GM19467 (cell line): ENCODE results near the gene KIF5B.
"Not testable (repeated sequence)": the region's sequence is repeated elsewhere in the genome, so short reads cannot be mapped to it uniquely, and the experiment has no call there.

Source experiments
- ATAC-seq: cut with Tn5 transposase; IDR thresholded peaks from one replicate; pipeline ENCODE4 v1.9.1; 2021; ENCODE audit warnings: mild to moderate bottlenecking, moderate library complexity; ENCODE audit not compliant: unreplicated experiment

The KIF5B gene

DNA sequence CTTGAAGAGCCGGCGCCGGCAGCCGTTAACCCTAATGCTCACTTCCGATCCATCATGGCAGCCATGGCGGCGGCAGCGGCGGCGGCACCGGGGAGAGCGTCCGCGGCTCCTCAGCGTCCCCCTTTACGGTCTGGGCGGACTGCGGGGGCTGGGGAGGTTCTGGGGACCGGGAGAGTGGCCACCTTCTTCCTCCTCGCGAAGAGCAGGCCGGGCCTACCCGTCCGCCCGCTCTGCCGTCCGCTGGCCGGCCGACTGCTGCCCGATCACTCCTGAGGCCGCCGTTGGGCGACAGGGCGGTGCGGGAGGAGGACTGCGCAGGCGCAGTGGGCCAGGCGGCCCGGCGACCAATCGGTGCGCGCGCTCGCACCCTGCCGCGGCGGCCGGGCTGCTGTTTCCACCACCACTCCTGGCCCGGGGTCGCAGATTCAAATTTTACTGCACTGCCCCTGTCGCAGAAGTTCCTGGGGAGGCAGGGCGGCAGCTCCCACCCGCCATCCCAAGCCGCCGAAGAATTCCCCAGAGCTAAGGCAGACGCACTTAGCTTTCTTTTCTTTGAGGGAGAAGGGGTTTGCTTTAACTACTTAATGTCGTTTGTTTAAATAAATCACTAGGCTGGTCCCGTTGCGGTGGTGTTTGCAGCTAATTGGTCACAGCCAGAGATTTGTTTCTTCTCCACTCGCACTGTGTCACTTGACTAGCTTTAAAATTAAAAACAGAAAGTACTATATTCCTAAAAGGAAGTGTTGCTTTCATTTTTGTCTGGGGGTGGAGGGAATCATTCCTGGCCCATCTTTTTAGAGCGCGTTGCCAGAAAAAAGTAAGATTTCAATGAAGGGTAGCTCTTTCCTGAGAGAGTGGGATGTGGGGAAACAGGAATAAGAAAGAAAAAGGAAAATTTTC lies at the start of gene KIF5B:
TSS of gene KIF5B (minus strand) at position 290 of the 900 bp plus-strand sequence. CDS start 452 bp downstream, outside the sequence.
- peak; percentile 90 for ATAC-seq

DNA sequence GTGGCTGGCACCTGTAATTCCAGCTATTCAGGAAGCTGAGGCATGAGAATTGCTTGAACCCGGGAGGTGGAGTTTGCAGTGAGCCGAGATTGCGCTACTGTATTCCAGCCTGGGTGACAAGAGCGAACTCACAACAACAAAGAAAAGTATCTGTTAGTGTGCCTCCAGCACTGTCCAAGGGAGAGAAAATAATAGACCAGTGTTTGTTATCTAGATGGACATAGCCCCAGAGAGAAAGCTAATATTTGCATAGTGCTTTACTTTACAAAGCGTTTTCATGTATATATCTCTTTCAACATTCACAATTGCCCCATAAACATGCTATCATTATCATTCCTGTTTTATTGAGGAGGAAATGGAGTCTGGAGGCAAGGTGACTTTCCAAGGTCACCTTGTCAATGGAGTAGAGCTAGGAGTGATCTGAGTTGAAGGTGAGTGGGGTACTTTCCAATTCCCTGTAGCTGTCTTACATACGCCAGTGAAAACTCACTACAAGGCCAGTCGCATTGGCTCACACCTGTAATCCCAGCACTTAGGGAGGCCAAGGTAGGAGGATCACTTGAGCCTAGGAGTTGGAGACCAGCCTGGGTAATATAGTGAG lies 49.7 kb upstream of the KIF5B start:
- no peak for ATAC-seq

DNA sequence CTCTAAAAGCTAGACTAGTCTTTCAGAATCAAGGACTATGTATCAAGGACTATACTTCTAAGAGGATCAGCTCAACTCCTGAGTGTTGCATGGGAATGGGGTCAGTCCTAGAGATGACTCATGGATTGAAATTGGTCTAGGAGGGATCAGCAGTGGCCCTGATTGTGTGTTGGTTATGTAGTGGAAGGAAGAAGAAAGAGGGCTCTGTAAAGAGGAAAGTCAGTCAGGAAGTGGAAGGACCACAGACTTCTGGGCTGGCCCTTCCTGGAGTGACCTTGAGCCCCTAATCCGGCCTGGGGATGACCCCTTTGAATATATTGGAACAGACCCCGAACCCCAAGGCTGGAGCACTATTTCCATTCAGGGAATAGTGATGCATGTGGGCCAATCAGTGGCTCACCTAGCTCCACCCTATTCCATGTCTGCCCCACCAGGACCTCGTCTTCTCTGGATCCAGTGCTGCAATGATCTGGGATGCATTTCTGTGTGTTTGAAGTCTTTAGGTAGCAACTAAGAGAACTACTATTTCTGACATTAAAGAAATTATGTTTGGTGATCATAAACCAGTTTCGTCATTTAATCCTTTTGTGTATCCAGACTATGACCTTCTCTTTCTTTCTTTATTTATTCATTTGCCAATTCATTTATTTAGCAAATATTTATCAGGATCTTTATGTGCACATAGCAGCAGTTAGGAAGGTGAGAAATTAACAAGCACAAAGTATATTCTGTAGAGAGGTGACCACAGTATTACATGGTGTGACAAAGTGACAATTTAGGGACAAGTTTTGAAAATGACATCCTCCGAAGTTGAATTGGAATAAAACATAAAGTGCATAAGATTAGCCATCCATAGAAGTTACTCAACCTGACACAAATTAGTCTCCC lies 48.6 kb upstream of the KIF5B start:
- no peak for ATAC-seq

DNA sequence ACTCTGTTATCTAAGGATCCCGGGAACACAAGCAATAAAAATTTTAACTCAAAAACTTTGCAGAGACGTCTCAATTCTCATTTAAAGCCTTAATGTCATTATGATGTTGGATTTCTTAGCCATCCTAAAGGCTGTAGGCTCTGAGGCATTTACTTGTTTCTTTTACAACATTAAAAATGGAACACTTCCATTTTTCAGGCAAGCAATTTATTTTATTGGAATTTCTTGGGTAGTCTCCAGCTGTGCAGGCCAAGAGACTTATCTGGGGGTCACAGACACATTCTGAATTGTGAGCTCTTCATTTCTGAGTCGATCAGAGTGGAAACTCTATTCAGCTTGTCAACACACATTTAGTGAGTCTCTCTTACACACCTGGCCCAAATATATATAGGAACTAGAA lies 48.0 kb upstream of the KIF5B start:
- ATAC-seq, result no peak

DNA sequence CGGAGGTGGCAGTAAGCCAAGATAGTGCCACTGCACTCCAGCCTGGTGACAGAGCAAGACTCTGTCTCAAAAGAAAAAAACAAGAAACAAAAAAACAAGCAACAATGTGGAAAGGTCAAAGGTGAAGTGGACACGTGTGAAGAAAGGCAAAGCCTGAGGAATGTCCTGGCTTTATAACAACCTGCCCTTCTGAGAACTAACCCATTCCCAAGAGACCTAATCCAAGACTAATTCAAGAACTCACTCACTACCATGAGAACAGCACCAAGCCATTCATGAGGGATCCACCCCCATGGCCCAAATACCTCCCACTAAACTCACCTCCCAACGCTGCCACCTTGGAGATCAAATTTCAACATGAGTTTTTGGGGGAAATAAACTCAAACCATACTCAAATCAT lies 47.5 kb upstream of the KIF5B start:
- ATAC-seq, result no peak

DNA sequence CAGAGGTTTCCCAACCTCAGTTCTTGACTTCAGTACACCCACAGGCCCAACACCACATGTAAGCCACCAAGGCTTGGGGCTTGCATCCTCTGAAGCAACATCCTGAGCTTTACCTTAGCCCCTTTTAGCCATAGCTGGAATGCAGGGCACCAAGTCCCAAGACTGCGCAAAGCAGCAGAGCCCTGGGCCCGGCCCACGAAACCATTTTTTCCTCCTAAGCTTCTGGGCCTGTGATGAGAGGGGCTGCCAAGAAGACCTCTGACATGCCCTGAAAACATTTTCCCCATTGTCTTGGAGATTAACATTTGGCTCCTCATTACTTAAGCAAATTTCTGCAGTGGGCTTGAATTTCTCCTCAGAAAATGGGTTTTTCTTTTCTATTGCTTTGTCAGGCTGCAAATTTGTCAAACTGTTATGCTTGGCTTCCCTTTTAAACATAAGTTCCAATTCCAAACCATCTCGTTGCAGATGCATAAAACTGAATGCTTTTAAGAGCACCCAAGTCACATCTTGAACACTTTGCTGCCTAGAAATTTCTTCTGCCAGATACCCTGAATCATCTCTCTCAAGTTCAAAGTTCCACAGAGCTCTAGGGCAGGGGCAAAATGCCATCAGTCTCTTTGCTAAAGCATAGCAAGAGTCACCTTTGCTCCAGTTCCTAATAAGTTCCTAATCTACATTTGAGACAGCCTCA lies 42.5 kb upstream of the KIF5B start:
- not testable (repeated sequence) for ATAC-seq

DNA sequence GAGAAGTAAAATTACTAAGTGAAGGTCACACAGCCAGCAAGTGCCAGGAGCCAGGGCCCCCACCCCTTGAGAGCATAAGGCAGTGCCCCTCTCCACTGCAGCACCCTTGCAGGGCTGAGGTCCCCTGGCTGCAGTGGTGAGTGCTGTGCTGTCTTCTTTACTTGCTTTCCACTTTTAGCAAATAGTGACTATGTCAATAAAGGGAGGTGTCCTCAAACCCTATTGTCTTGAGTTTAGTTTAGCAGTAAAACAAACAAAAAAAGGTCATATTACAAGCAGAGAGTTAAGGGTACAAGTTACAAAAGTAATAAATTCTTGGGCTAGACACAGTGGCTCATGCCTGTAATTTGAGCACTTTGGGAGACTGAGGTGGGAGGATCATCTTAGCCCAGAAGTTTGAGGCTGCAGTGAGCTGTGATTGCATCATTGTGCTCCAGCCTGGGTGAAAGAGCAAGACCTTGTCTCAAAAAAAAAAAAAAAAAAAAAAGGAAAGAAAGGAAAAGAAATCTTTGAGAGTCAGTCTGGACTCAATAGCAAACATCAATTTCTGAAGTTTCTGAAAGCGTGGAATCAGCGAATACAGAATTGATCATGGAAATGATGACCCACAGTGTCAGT lies 39.0 kb upstream of the KIF5B start:
- no peak for ATAC-seq

DNA sequence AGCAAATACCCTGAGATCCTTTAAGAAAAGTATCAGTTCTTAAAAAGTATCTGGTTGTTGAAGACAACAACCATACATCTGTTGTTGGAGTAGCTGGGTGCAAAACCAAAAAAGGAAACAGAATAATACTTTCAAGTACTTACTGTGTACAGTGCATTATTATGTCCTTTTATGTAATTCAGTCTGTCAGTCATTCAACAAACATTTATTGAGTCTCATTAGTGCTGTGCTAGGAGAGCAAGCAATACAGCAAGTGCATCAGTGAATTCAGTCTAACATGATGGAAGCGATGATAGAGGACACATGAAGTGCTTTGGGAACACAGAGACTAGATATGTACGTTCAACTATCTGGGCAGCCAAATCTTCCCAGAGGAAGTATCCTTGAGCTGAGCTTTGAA lies 37.4 kb upstream of the KIF5B start:
- no peak for ATAC-seq

DNA sequence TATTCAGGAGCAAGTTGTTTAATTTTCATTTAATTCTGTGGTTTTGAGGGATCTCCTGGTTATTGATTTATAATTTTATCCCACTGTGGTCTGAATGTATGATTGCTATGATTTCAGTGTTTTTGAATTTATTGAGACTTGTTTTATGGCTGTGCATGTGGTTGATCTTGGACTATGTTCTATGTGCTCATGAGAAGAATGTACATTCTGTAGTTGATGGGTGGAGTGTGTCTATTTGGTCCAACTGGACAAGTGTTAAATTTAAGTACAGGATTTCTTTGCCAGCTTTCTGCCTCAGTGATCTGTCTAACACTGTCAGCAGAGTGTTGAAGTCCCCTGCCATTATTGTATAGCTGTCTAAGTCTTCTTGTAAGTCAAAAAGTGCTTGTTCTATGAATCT lies 34.8 kb upstream of the KIF5B start:
- no peak for ATAC-seq

DNA sequence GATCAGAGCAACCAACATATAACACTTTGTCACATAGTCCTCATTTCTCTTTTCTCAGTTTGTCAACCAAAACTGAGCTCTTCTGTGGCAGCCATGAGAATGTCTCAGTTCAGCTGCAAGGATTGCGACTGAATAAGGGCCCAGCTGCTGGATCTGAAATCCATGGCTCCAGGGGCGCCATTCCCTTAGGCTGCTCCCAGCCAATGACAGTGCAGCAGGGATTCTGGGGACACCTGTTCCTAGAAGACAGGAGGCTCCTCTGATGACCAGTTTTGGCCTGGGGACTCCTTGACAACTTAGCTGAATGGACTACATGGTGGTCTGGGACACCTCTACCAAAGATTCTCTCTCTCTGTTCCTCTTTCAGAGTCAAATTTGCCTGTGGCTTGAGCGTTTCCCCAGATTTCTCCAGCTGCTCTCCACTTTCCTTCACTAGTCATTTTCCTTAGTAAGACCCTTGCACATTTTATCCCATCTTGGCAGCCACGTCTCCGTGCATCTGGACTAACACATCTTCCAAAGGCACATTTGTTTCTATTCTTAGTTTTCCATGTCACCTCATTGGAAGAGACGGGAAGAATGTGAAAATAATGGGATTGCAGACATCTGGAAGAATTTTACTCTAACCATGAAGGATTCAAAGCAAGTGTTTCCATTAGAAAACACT lies 28.1 kb upstream of the KIF5B start:
- ATAC-seq, result no peak

DNA sequence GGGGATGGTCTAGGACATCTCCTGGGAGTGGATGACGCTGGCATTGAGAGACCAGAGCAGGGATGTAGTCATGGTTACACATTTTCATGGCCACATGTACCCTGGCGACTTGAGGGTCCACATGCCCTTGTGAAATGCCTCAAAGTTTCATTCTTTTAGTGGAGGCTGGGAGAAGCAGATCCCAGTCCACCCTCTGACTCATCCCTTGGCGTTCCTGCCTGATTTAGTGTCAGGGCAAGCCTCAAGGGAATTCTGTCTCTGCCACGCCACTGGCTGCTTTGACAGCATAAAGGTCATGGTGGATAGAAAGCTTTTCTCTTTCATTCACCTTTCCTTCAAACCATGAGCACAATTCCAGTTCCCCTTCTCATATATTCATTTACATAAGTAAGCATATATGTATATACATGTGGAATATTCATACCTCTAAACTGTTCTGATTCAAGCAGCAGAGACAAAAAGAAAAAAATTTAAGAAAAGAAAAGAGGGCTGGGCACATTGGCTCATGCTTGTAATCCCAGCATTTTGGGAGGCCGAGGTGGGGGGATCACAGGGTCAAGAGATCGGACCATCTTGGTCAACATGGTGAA lies 21.8 kb upstream of the KIF5B start:
- ATAC-seq, result no peak

DNA sequence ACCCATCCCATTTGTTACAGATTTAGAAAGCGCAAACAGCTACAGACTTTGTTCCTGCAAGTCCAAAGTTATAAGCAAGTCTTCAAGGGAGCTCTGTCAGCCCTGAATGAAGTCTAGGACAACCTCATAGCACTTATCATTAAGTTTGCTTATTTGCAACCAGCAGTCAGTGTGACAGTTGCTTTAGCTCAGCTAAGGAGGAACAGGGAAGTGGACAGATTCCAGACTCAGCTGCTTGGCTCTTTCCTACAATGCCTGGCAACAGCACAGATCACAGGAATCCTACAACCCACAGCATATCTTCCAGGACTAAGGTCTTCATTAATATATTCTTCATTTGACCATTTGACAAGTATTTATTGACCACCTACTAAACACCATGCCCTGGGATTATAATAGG lies 17.4 kb upstream of the KIF5B start:
- no peak for ATAC-seq

DNA sequence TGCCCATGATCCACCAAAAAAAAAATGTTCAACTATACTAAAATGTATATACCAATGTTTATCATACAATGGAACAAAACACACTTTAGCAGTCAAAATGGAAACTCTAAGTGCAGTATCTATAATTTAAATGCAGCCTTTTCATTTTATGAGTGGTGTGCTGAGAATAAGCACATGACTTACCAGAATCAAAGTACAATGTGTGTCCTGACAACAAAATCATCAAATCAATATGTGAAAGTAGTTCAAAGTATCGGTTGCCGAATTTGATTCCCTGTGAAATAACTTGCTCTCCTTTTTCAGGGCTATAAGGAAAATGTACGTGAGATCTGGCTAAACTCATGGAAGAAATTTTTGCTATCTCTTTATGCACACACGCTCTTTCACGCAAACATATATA lies 16.9 kb upstream of the KIF5B start:
- ATAC-seq, result no peak

DNA sequence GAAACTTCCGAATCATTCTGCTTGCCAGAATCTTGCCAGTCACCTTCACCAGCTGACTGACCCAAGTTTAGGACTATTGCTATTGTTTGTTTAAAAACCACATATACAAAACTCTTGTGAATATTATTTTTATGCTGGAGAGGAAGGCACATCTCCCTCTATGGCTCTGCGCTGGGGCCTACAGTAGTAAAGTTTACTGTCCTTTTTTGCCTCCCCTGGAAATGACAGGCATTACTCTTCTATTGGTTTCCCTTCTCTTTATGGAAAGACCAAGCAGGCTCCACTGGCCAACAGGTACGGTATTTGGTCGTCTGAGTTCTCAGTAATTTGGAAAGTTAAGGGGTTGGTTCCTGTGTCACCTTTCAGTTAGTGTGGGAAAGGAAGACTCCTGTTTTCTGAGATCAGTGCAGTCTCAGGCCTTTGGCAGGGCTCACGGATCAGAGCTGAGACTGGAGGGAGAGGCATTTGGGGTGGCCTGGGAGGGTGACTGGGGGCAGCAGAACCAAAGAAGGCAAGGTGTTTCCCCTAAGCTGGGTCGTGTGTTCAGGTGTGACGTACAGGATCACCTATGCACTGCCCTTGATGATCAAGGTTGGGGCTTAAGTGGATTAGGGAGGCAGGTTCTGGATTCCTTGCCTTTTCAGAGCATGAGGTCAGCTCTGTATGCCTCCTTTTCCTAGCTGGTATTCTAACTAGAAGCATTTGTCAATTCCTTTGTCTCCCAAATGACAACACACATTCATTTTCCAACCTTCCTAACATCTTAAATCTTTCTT lies 16.0 kb upstream of the KIF5B start:
- ATAC-seq, result no peak

DNA sequence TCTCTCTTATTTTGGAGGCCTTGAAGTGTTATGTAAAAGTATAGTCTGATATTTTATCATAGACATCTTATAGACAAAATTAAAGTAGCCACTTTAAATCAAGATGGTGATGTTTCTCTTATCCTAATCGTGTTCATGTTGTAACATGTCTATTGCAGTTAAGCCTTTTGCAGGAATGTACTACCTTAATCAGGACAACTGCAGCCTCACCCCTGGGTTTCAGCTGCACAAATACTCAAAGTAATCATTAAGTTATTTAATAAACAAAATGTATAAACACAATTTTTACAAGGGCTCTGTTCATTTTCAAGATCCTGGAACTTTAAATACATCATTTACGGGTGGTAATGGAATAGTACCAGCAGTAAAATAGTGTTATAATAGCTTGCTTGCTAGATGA lies 14.4 kb upstream of the KIF5B start:
- no peak for ATAC-seq

DNA sequence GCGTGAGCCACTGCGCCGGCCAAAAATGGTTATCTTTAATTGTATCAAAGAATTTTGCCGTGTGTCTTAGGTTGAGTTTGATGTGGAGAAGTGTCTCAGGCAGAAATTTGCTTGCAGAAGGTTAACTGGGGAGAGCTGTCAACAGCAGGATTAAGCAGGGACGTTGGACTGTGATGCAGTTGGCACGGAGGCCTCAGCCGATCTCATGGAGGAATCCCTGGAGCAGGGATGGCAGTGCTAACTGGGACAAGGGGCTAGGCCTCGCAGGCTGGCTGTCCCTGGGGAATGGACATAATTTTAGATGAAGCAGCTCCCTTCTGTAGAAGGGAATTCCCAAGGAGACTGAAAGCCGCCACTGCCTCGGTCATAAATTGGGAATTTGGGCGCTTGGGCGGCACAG lies 12.3 kb upstream of the KIF5B start:
- ATAC-seq, result no peak

DNA sequence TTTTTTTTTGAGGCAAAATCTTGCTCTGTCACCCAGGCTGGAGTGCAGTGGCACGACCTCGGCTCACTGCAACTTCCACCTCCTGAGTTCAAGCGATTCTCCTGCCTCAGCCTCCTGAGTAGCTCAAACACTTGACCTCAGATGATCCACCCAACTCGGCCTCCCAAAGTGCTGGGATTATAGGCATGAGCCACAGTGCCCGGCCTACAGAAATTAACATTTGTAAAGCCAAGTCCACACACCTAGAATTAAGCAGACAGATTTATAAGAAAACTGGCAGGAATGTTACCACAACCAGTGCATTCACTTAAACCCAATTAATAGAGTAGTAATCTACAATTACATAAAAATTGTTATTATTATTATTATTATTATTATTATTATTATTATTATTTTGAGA lies 11.7 kb upstream of the KIF5B start:
- not testable (repeated sequence) for ATAC-seq

DNA sequence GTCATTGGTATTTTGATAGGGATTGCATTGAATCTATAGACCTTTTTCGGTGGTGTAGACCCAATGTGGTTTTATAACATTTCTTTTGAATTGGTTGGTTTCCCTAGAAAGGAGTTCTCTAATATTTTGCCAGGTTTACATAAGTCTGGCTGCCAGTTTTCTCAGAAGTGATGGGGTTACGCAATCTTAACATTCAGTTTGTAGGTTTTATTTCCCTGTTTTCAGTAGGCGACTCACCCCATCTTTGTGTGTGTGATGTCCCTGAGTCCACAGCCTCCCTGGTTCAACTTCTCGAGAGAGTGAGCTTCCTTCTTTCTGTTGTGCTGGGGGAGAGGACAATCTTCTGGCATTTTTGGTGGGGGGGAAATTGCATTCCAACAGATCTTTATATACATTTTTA lies 9.6 kb upstream of the KIF5B start:
- ATAC-seq, result no peak

DNA sequence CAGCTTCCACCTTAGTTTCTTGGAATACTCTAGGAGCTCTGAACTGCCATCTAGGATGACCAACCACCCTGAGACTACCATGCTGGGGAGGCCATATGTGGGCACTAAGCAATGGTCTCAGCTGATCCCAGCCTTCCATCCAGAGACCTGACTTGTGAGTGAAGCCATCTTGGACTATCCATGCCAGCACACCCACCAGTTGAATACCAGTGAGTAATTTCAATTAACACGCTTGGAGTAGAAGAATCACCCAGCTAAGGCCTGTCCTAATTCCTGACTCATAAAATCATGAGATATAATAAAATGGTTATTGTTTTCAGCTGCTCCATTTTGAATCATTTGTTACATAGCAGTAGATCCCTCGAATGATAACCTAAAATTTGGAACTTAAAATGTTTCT lies 5.2 kb upstream of the KIF5B start:
- no peak for ATAC-seq
